CD4-positive, alpha-beta T cell treated with Interferon gamma for 1 hour (primary cell): ENCODE results near the gene HLF.

Experiments
- DNase-seq: peaks from one replicate; pipeline ENCODE4 v3.0.0-alpha.2; 2020

The HLF gene

GRCh38 chr17:55258578-55259135, 6.1 kb upstream of the HLF start:
- no peak for DNase-seq

- DNase-seq, result no peak
Observed at GRCh38 chr17:55259684-55260111, 5.1 kb upstream of the HLF start.

- no peak for DNase-seq
Observed at GRCh38 chr17:55261311-55261710, 3.4 kb upstream of the HLF start.

GRCh38 chr17:55263569-55264277, 1.0 kb upstream of the HLF start:
- DNase-seq, result no peak

GRCh38 chr17:55264278-55264644, 499 bp upstream of the HLF start:
- DNase-seq, result no peak

GRCh38 chr17:55265311-55266021, 706 bp downstream of the HLF start:
- DNase-seq, result no peak

- no peak for DNase-seq
Observed at GRCh38 chr17:55266051-55266957, 1.5 kb downstream of the HLF start.

GRCh38 chr17:55266958-55267688, 2.4 kb downstream of the HLF start:
- no peak for DNase-seq

GRCh38 chr17:55267777-55268648, 3.3 kb downstream of the HLF start:
- no peak for DNase-seq

GRCh38 chr17:55268649-55269480, 4.1 kb downstream of the HLF start:
- DNase-seq, result no peak

- DNase-seq, result no peak
Observed at GRCh38 chr17:55269894-55270293, 5.1 kb downstream of the HLF start.

GRCh38 chr17:55271223-55271571, 6.4 kb downstream of the HLF start:
- DNase-seq, result no peak

GRCh38 chr17:55271958-55272710, 7.4 kb downstream of the HLF start:
- no peak for DNase-seq

GRCh38 chr17:55272711-55273578, 8.2 kb downstream of the HLF start:
- no peak for DNase-seq

- no peak for DNase-seq
Observed at GRCh38 chr17:55273579-55274354, 9.0 kb downstream of the HLF start.

- DNase-seq, result no peak
Observed at GRCh38 chr17:55274355-55275255, 9.8 kb downstream of the HLF start.
